NT2/D1 (cell line): ENCODE results near the gene KIF21B.

Source experiments
- DNase-seq: peaks from one replicate; pipeline ENCODE4 v3.0.0-alpha.2; 2011; ENCODE audit warnings: low read depth, low spot score
- H3K27me3 ChIP-seq: 2 replicates; pipeline ENCODE4 v1.6.0; 2011; ENCODE audit warnings: mild to moderate bottlenecking; ENCODE audit not compliant: insufficient read length, insufficient read depth
- H3K36me3 ChIP-seq: 2 replicates; pipeline ENCODE4 v1.6.1; 2011; ENCODE audit warnings: mild to moderate bottlenecking, low read length, mixed read lengths; ENCODE audit not compliant: insufficient read depth, insufficient read length
- H3K4me1 ChIP-seq: 2 replicates; pipeline ENCODE4 v1.5.1; 2011; ENCODE audit not compliant: insufficient read depth, insufficient read length
- H3K4me3 ChIP-seq: 2 replicates; pipeline ENCODE4 v1.5.1; 2011; ENCODE audit warnings: low read depth; ENCODE audit not compliant: insufficient read length
- H3K9ac ChIP-seq: 2 replicates; pipeline ENCODE4 v1.6.0; 2011; ENCODE audit warnings: low read depth; ENCODE audit not compliant: insufficient read length
- H3K9me3 ChIP-seq: 2 replicates; pipeline ENCODE4 v1.5.1; 2011; ENCODE audit warnings: mild to moderate bottlenecking, low read length; ENCODE audit not compliant: insufficient read depth
- SUZ12 ChIP-seq: IDR thresholded peaks from 2 replicates; pipeline ENCODE4 v1.6.1; 2011; ENCODE audit not compliant: insufficient read length, insufficient read depth; ENCODE audit errors: extremely low read depth
- YY1 ChIP-seq: IDR thresholded peaks from 2 replicates; pipeline ENCODE4 v1.6.1; 2011; ENCODE audit not compliant: insufficient read length, insufficient read depth
- ZNF274 ChIP-seq: IDR thresholded peaks from 2 replicates; pipeline ENCODE4 v1.6.1; 2011; ENCODE audit warnings: mild to moderate bottlenecking, low read depth, low read length

Gene KIF21B

DNA sequence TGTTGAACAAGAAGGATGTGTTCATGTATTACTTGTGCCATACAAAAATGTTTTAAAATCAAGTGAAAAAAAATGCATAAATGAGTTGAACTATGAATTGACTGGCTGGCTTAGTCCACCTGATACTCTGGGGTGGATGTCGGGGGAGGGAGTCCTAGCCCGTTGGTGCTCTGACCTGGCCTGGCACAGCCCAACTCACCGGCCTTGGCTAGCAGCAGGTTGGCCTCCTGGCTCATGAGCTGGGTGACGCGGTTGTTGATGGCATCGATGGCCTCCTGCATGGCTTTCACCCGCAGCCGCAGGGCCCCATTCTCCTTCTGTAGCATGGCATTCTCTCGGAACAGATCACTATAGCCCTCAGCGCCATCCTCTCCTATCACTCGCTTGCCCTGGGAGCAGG lies 21.6 kb downstream of the KIF21B start:
- Histone ChIP-seq H3K4me1 (peaks cover 2% of the 10 kb centered on the region), H3K9me3 (no peaks in the 10 kb centered on the region), H3K36me3 (peaks cover 3% of the 10 kb centered on the region), H3K27me3 (no peaks in the 10 kb centered on the region), H3K4me3 (no peak overlapping the region), H3K9ac (no peak overlapping the region)
- DNase-seq, result no peak
- TF ChIP-seq ZNF274 (no peak), YY1 (no peak), SUZ12 (no peak)

DNA sequence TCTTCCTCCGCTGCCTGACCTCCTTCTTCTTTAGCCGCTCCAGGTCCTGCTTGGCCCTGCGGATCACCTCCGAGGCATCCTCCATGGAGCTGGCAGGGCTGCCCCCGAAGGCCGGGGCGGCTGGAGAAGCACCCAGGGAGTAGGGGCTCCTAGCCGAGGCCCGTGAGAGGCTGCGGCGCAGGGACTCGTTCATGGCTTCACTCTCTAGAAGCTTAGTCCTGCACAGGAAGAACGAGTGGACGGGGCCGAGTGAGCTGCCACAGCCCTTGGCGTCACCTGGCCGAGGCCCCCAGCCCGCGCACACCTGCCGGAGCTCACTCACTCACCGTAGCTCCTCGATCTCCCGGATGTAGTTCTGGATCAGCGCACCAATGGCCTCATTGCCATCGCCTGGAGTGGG lies 23.1 kb downstream of the KIF21B start:
- Histone ChIP-seq H3K4me3 (no peak overlapping the region), H3K4me1 (peaks cover 2% of the 10 kb centered on the region), H3K9ac (no peak overlapping the region), H3K36me3 (peaks cover 3% of the 10 kb centered on the region), H3K9me3 (no peaks in the 10 kb centered on the region), H3K27me3 (no peaks in the 10 kb centered on the region)
- TF ChIP-seq ZNF274 (no peak), SUZ12 (no peak), YY1 (no peak)
- no peak for DNase-seq

DNA sequence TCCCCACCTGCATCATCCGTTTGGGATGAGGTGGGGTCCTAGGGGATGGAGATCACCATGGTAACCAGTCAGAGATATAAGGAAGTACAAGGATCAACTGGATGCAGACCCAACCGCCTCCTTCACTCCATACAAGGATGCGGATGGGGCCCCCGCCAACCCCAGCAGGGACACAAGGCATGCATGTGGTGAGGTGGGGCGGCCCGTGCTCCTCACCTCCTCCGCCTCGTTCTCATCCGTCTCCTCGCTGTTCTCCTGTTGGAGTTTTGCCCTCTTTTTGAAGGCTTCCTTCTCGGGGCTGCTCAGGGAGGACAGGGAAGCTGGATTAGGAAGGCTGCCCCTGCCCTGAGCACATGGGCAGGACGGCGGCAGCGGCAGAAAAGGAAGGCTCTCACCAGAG lies 23.8 kb downstream of the KIF21B start:
- H3K27me3 ChIP-seq, result no peaks in the 10 kb centered on the region

GRCh38 chr1:200998323-200998722 lies 25.2 kb downstream of the KIF21B start:
- H3K4me1 ChIP-seq, result peaks cover 6% of the 10 kb centered on the region
- no peak overlapping the region for H3K9ac ChIP-seq
- TF ChIP-seq ZNF274 (no peak), YY1 (no peak), SUZ12 (no peak)
- H3K9me3 ChIP-seq, result no peaks in the 10 kb centered on the region
- no peaks in the 10 kb centered on the region for H3K27me3 ChIP-seq
- H3K36me3 ChIP-seq, result peaks cover 3% of the 10 kb centered on the region
- DNase-seq, result no peak
- H3K4me3 ChIP-seq, result no peak overlapping the region

More for the DNA sequence above, 23.8 kb downstream of the KIF21B start:
- no peak for DNase-seq
- TF ChIP-seq SUZ12, result no peak
- no peak for TF ChIP-seq YY1
- no peak for TF ChIP-seq ZNF274
- no peak overlapping the region for H3K9ac ChIP-seq
- peaks cover 3% of the 10 kb centered on the region for H3K36me3 ChIP-seq
- H3K4me3 ChIP-seq, result no peak overlapping the region
- no peaks in the 10 kb centered on the region for H3K9me3 ChIP-seq
- peaks cover 2% of the 10 kb centered on the region for H3K4me1 ChIP-seq

DNA sequence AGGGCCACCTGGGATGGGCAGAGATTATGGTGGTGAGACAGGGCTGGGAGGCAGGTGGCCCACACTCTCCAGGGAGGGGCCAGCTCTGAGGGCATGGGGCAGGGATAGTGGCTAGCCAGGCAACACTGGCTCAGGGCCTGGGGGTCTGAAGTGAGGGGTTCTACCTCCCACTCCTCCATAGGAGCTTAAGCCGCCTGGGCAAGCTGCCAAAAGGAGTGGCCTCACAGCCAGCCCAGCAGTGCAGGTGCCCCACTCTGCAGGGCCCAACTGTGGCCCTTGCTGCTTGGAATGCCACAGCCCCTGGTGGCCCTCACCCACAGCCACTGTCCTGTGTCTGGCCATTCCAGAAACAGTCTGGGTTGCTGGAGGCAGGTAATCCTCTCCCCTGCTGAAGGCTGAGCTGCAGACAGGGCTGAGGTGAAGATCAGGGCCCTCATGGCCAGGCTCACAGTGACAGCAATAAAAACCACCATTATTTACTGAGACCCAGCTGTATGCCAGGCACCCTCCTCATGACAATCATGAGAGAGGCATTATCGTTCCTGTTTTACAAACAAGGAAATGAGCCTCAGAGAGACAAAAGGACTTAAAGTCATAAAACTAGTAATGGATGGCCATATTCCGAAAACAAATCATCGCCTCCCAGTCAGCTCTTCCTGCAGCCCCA lies 31.0 kb downstream of the KIF21B start:
- Histone ChIP-seq H3K4me1 (peaks cover 11% of the 10 kb centered on the region), H3K27me3 (no peaks in the 10 kb centered on the region), H3K9ac (no peak overlapping the region), H3K4me3 (no peak overlapping the region), H3K9me3 (no peaks in the 10 kb centered on the region), H3K36me3 (peaks cover 16% of the 10 kb centered on the region)
- no peak for DNase-seq
- TF ChIP-seq ZNF274 (no peak), SUZ12 (no peak), YY1 (no peak)

DNA sequence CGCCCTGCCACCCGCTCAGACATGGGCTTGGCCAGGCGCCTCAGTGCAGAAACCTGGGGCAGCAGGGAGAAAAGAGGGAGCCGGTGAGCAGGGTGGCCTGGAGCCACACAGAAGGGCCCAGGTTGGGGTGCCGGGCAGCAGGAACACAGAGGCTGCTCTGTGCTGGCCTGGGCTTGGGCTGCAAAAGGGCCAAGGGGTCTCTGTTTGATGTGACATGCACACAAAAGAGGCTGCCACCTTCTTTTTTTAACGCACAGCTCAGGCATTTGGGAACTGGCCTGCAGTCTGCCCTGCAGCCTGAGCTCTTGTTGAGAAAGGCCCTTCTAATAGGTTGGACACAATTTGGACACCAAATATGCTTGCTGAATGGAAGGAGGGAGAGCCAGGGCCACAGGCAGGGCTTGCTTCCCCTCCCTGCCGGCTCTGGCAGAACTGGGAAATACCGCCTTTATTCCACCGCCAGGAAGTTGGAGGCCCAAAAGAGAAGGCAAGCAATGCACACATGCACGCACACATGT lies 32.4 kb downstream of the KIF21B start:
- TF ChIP-seq SUZ12, result no peak
- TF ChIP-seq YY1, result no peak
- TF ChIP-seq ZNF274, result no peak
- H3K36me3 ChIP-seq, result peaks cover 21% of the 10 kb centered on the region
- no peaks in the 10 kb centered on the region for H3K9me3 ChIP-seq
- peaks cover 11% of the 10 kb centered on the region for H3K4me1 ChIP-seq
- DNase-seq, result no peak
- H3K9ac ChIP-seq, result no peak overlapping the region
- no peaks in the 10 kb centered on the region for H3K27me3 ChIP-seq
- H3K4me3 ChIP-seq, result no peak overlapping the region

- H3K27me3 ChIP-seq, result no peaks in the 10 kb centered on the region
- H3K9me3 ChIP-seq, result no peaks in the 10 kb centered on the region
- peaks cover 21% of the 10 kb centered on the region for H3K36me3 ChIP-seq
- H3K4me3 ChIP-seq, result no peak overlapping the region
- H3K4me1 ChIP-seq, result peaks cover 11% of the 10 kb centered on the region
- no peak for TF ChIP-seq ZNF274
- TF ChIP-seq YY1, result no peak
- TF ChIP-seq SUZ12, result no peak
- H3K9ac ChIP-seq, result no peak overlapping the region
- no peak for DNase-seq
Observed at GRCh38 chr1:200990114-200990513, 33.4 kb downstream of the KIF21B start.
